ENCODE data around the gene APOC3.

APOC3 gene

GRCh38 chr11:116804001-116804400 lies 25.7 kb upstream of the APOC3 start:
- DNase-seq (ENCODE audit: low read depth): no peak

GRCh38 chr11:116807601-116808261 lies 22.0 kb upstream of the APOC3 start:
- no peak for DNase-seq (ENCODE audit: low read depth)

GRCh38 chr11:116808262-116809175 lies 21.2 kb upstream of the APOC3 start:
- no peak for DNase-seq (ENCODE audit: low read depth)

GRCh38 chr11:116811194-116811593 lies 18.5 kb upstream of the APOC3 start:
- no peak for DNase-seq (ENCODE audit: low read depth)

GRCh38 chr11:116812109-116812508 lies 17.6 kb upstream of the APOC3 start:
- no peak for DNase-seq (ENCODE audit: low read depth)

- no peak for DNase-seq (ENCODE audit: low read depth)
Observed at GRCh38 chr11:116813170-116813569, 16.5 kb upstream of the APOC3 start.

- no peak for DNase-seq (ENCODE audit: low read depth)
Observed at GRCh38 chr11:116813781-116814471, 15.8 kb upstream of the APOC3 start.

- DNase-seq (ENCODE audit: low read depth): no peak
Observed at GRCh38 chr11:116814502-116814901, 15.2 kb upstream of the APOC3 start.

GRCh38 chr11:116819049-116819448 lies 10.7 kb upstream of the APOC3 start:
- no peak for DNase-seq (ENCODE audit: low read depth)

GRCh38 chr11:116821050-116821918 lies 8.4 kb upstream of the APOC3 start:
- no peak for DNase-seq (ENCODE audit: low read depth)

- DNase-seq (ENCODE audit: low read depth): no peak
Observed at GRCh38 chr11:116822575-116822974, 7.1 kb upstream of the APOC3 start.

GRCh38 chr11:116823031-116823843 lies 6.5 kb upstream of the APOC3 start, which contains the start of gene APOA4:
TSS of gene APOA4 (minus strand) at chr11:116823304. CDS start at chr11:116823191, 113 bp downstream.
- DNase-seq (ENCODE audit: low read depth): no peak

- DNase-seq (ENCODE audit: low read depth): no peak
Observed at GRCh38 chr11:116825434-116825833, 4.3 kb upstream of the APOC3 start.

GRCh38 chr11:116825854-116826750 lies 3.6 kb upstream of the APOC3 start:
- no peak for DNase-seq (ENCODE audit: low read depth)

- DNase-seq (ENCODE audit: low read depth): no peak
Observed at GRCh38 chr11:116826751-116827431, 2.8 kb upstream of the APOC3 start.

GRCh38 chr11:116827461-116827860 lies 2.2 kb upstream of the APOC3 start:
- DNase-seq (ENCODE audit: low read depth): no peak

GRCh38 chr11:116828632-116829524 lies 829 bp upstream of the APOC3 start:
- DNase-seq (ENCODE audit: low read depth): no peak
